Measurements from ENCODE around the gene NPDC1.

NPDC1 gene

DNA sequence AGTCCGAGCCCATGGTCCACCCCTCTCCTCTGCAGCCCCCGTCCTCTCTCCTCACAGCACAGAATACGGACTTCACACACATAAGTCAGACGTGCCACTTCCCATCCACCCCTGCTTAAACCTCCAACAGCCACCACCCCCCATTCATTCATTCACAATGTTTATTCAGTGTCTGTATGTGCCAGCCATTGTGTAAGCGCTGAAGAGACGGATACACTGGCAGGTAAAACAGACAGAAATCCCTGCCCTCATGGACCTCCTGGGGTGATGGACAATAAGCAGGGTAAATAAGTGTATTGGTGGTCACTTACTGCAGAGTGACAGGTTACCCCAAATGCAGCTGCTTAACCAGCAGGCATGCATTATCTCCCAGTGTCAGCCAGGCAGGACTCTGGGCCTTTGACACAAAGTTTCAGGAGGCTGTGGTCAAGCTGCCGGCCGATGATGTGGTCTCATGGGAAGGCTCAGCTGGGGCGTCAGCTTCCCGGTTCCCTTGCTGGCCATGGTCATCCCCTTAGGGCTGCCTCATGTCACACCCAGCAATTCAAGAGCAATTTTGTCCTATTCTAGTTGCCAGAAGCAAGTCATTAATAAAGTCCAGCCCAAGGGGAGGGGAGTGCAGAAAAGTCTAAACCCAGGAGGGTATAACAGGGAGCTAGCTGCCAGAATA is 55.6 kb downstream of the NPDC1 start:
- no peak for DNase-seq

All from activated T-cell treated with anti-CD3 and anti-CD28 coated beads for 4 hours (primary cell).